Measurements from ENCODE around the gene GLMN.

GLMN gene

GRCh38 chr1:92323473-92324453 is 25.0 kb upstream of the GLMN start:
- DNase-seq (ENCODE audit: extremely low read depth, insufficient read length), result no peak
- Histone ChIP-seq H3K27me3 (replicated peaks; ENCODE audit: control insufficient read depth, insufficient read depth, low read length) (no peaks in the 10 kb centered on the region), H3K36me3 (ENCODE audit: control insufficient read depth, insufficient read depth, low read length) (peaks cover 5% of the 10 kb centered on the region), H3K4me3 (replicated peaks; ENCODE audit: low read depth, low read length) (no peak overlapping the region)
- no peak for TF ChIP-seq CTCF (IDR thresholded peaks at IDR 0.05; ENCODE audit: insufficient read depth, low read length, poor library complexity, severe bottlenecking)

GRCh38 chr1:92317836-92318493 is 19.2 kb upstream of the GLMN start:
- Histone ChIP-seq H3K27me3 (replicated peaks; ENCODE audit: control insufficient read depth, insufficient read depth, low read length) (no peaks in the 10 kb centered on the region), H3K4me3 (replicated peaks; ENCODE audit: low read depth, low read length) (no peak overlapping the region), H3K36me3 (ENCODE audit: control insufficient read depth, insufficient read depth, low read length) (no peaks in the 10 kb centered on the region)
- TF ChIP-seq CTCF (IDR thresholded peaks at IDR 0.05; ENCODE audit: insufficient read depth, low read length, poor library complexity, severe bottlenecking), result no peak
- no peak for DNase-seq (ENCODE audit: extremely low read depth, insufficient read length)

- H3K4me3 ChIP-seq (replicated peaks; ENCODE audit: low read depth, low read length), result no peak overlapping the region
- no peaks in the 10 kb centered on the region; the same call in 1 of the 2 replicates for H3K36me3 ChIP-seq (ENCODE audit: control insufficient read depth, insufficient read depth, low read length)
- no peaks in the 10 kb centered on the region for H3K27me3 ChIP-seq (replicated peaks; ENCODE audit: control insufficient read depth, insufficient read depth, low read length)
- no peak for DNase-seq (ENCODE audit: extremely low read depth, insufficient read length)
- no peak for TF ChIP-seq CTCF (IDR thresholded peaks at IDR 0.05; ENCODE audit: insufficient read depth, low read length, poor library complexity, severe bottlenecking)
These were observed 17.2 kb upstream of the GLMN start for GRCh38 chr1:92315766-92316599.

GRCh38 chr1:92314024-92314423 is 15.2 kb upstream of the GLMN start:
- DNase-seq (ENCODE audit: extremely low read depth, insufficient read length), result no peak
- no peak for TF ChIP-seq CTCF (IDR thresholded peaks at IDR 0.05; ENCODE audit: insufficient read depth, low read length, poor library complexity, severe bottlenecking)
- no peaks in the 10 kb centered on the region; the same call in 1 of the 2 replicates for H3K36me3 ChIP-seq (ENCODE audit: control insufficient read depth, insufficient read depth, low read length)
- no peak overlapping the region for H3K4me3 ChIP-seq (replicated peaks; ENCODE audit: low read depth, low read length)
- no peaks in the 10 kb centered on the region for H3K27me3 ChIP-seq (replicated peaks; ENCODE audit: control insufficient read depth, insufficient read depth, low read length)

- H3K36me3 ChIP-seq (ENCODE audit: control insufficient read depth, insufficient read depth, low read length), result no peaks in the 10 kb centered on the region; the same call in none of the 2 replicates
- no peak for DNase-seq (ENCODE audit: extremely low read depth, insufficient read length)
- peak; percentile 43 for TF ChIP-seq CTCF (IDR thresholded peaks at IDR 0.05; ENCODE audit: insufficient read depth, low read length, poor library complexity, severe bottlenecking)
These were observed 11.4 kb upstream of the GLMN start for GRCh38 chr1:92310185-92310597.

More at GRCh38 chr1:92310185-92310597, 11.4 kb upstream of the GLMN start:
- H3K4me3 ChIP-seq (replicated peaks; ENCODE audit: low read depth, low read length), result no peak overlapping the region
- H3K27me3 ChIP-seq (replicated peaks; ENCODE audit: control insufficient read depth, insufficient read depth, low read length), result no peaks in the 10 kb centered on the region
